T-helper 2 cell treated with Interferon-gamma antibody and Interleukin-4, amounts not matched to agents 5 μg/mL and 100 μg/mL, for 36 hours (primary cell): Measurements from ENCODE around the gene MYLK4.
"Not testable (repeated sequence)": the region's sequence is repeated elsewhere in the genome, so short reads cannot be mapped to it uniquely, and the experiment has no call there.

Experiments used
- DNase-seq: peaks from one replicate; pipeline ENCODE4 v3.0.0; 2021; ENCODE audit warnings: low spot score
- H3K27ac Mint-ChIP-seq: one replicate; pipeline ENCODE4 v1.8.0; 2021; ENCODE audit warnings: mild to moderate bottlenecking, mixed read lengths
- H3K27me3 Mint-ChIP-seq: one replicate; pipeline ENCODE4 v1.8.0; 2021; ENCODE audit warnings: low read depth, mixed read lengths
- H3K36me3 Mint-ChIP-seq: one replicate; pipeline ENCODE4 v1.8.0; 2021; ENCODE audit warnings: low read depth, mixed read lengths
- H3K4me1 Mint-ChIP-seq: one replicate; pipeline ENCODE4 v1.8.0; 2021; ENCODE audit warnings: low read depth, mixed read lengths
- H3K4me3 Mint-ChIP-seq: one replicate; pipeline ENCODE4 v1.8.0; 2022; ENCODE audit warnings: mild to moderate bottlenecking, moderate library complexity, mixed read lengths
- H3K9me3 Mint-ChIP-seq: one replicate; pipeline ENCODE4 v1.8.0; 2021; ENCODE audit warnings: mixed read lengths

Gene MYLK4

DNA sequence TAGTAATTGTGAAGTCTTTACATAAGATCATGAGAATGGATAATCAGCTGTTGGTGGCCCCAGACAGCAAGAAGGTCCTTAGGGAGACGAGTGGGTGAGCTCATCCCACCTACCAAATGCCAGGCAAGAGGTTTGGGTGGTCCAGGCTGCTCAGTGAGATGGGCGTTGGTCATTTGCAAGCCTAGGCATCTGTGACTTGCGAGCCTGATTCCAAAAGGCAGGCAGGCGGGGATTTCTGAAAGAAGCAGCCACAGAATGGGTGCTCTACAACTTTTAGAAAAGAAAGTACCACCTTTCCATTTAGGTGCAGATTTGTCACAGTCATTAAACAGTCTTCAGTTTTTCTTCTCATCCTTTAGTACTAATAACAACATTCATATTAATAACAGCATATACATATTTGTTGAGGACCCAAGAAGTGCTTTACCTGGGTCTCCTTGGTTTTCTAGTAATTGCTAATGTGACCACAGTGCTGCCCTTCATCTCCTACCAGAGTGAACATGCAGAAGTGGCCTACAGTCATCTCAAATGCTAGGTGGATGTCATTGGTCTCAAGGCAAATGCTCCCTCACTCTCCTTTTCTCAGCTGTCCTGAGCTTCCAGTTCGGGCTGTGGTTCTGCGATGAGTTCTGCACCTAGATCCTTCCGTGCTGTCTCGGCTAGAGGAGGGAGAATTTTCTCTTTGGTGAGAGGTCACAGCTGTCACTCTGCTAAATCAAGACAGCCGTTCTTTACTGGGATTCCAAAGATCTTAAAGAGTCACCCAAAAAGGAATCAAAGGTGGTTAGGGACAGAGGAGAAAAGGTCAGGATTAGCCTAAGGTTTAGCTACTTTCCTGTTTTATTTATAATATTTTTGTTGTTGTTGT lies 17.2 kb upstream of the MYLK4 start:
- Mint-ChIP-seq H3K36me3 (peaks cover 29% of the 10 kb centered on the region), H3K4me1 (peaks cover 41% of the 10 kb centered on the region), H3K9me3 (no peaks in the 10 kb centered on the region), H3K27ac (no peak overlapping the region), H3K4me3 (peak overlapping the region; percentile 83), H3K27me3 (no peaks in the 10 kb centered on the region)
- no peak for DNase-seq

GRCh38 chr6:2766767-2767656 lies 16.3 kb upstream of the MYLK4 start:
- peaks cover 26% of the 10 kb centered on the region for H3K36me3 Mint-ChIP-seq
- DNase-seq = no peak
- no peaks in the 10 kb centered on the region for H3K9me3 Mint-ChIP-seq
- peak overlapping the region; percentile 84 for H3K27ac Mint-ChIP-seq
- H3K4me3 Mint-ChIP-seq = peak overlapping the region; percentile 83
- no peaks in the 10 kb centered on the region for H3K27me3 Mint-ChIP-seq
- peaks cover 39% of the 10 kb centered on the region for H3K4me1 Mint-ChIP-seq

DNA sequence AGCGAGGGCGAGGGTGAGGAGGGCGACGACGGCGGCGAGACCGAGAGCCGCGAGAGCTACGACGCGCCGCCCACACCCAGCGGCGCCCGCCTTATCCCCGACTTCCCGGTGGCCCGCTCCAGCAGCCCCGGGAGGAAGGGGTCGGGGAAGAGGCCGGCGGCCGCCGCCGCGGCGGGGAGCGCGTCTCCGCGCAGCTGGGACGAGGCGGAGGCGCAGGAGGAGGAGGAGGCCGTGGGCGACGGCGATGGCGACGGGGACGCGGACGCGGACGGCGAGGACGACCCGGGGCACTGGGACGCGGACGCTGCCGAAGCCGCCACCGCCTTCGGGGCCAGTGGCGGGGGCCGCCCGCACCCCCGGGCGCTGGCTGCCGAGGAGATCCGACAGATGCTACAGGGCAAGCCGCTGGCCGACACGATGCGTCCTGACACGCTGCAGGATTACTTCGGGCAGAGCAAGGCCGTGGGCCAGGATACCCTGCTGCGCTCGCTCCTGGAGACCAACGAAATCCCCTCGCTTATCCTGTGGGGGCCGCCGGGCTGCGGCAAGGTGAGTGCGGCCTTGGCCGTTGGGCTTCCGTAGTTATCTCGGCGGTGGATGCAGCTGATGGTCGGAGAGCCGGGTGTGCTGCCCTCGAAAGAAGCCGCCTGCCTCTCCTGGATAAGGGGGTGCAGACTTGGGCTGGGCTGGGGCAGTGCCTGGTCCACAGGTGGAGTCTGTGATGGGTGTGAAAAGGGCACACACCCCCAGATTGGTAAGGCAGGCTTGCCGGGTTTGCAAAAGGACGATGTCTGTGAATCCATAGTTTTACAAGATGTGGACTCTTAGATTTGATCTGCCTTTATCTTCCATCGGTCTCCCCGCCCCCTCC lies 15.4 kb upstream of the MYLK4 start:
- DNase-seq = peak; percentile 41
- Mint-ChIP-seq H3K4me1 (peaks cover 39% of the 10 kb centered on the region), H3K4me3 (peak overlapping the region; percentile 83), H3K36me3 (peaks cover 22% of the 10 kb centered on the region), H3K9me3 (no peaks in the 10 kb centered on the region), H3K27me3 (no peaks in the 10 kb centered on the region), H3K27ac (peak overlapping the region; percentile 84)

- Mint-ChIP-seq H3K27ac (peak within 1 kb of the TSS; percentile 99), H3K4me1 (peaks cover 44% of the 10 kb centered on the region), H3K27me3 (no peaks in the 10 kb centered on the region), H3K9me3 (no peaks in the 10 kb centered on the region), H3K36me3 (peaks cover 17% of the 10 kb centered on the region), H3K4me3 (peak within 1 kb of the TSS; percentile 90)
- peak; percentile 98 for DNase-seq
Measured at GRCh38 chr6:2765166-2765895, 14.6 kb upstream of the MYLK4 start, which contains the start of gene WRNIP1. Gene WRNIP1, plus strand, starts transcription at chr6:2765393. Its CDS starts 230 bp downstream, at chr6:2765623.

GRCh38 chr6:2764610-2765165 lies 14.0 kb upstream of the MYLK4 start:
- Mint-ChIP-seq H3K4me1 (peaks cover 37% of the 10 kb centered on the region), H3K4me3 (peak overlapping the region; percentile 90), H3K27me3 (no peaks in the 10 kb centered on the region), H3K36me3 (peaks cover 11% of the 10 kb centered on the region), H3K9me3 (no peaks in the 10 kb centered on the region), H3K27ac (peak overlapping the region; percentile 99)
- DNase-seq = peak; percentile 59

- Mint-ChIP-seq H3K4me3 (peak overlapping the region; percentile 90), H3K27ac (peak overlapping the region; percentile 99), H3K9me3 (no peaks in the 10 kb centered on the region), H3K4me1 (peaks cover 34% of the 10 kb centered on the region), H3K27me3 (peaks cover 5% of the 10 kb centered on the region), H3K36me3 (peaks cover 9% of the 10 kb centered on the region)
- no peak for DNase-seq
Measured at GRCh38 chr6:2763876-2764540, 13.3 kb upstream of the MYLK4 start.

GRCh38 chr6:2763345-2763841 lies 12.7 kb upstream of the MYLK4 start:
- Mint-ChIP-seq H3K4me1 (peaks cover 29% of the 10 kb centered on the region), H3K27me3 (peaks cover 7% of the 10 kb centered on the region), H3K27ac (no peak overlapping the region), H3K36me3 (peaks cover 3% of the 10 kb centered on the region), H3K9me3 (no peaks in the 10 kb centered on the region), H3K4me3 (no peak overlapping the region)
- no peak for DNase-seq

DNA sequence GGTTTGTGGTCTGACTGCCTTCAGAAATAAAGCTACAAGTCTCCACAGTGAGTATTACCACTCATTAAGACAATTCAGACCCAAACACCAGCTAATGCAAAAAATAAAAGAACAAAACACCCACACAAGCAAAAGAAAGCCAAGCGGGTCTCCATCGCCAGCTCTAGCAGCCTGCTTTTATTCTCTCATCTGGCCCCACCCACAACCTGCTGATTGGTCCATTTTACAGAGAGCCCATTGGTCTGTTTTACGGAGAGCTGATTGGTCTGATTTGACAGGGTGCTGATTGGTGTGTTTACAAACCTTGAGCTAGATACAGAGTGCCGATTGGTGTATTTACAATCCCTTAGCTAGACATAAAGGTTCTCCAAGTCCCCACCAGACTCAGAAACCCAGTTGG lies 12.1 kb upstream of the MYLK4 start:
- not testable (repeated sequence) for H3K27me3 Mint-ChIP-seq, H3K9me3 Mint-ChIP-seq, DNase-seq, H3K36me3 Mint-ChIP-seq, H3K4me3 Mint-ChIP-seq
- Mint-ChIP-seq H3K27ac (peak overlapping the region; percentile 17), H3K4me1 (peaks cover 25% of the 10 kb centered on the region)

GRCh38 chr6:2760882-2761842 lies 10.4 kb upstream of the MYLK4 start:
- Mint-ChIP-seq H3K9me3 (no peaks in the 10 kb centered on the region), H3K4me1 (peaks cover 17% of the 10 kb centered on the region), H3K4me3 (peak overlapping the region; percentile 67), H3K27me3 (peaks cover 15% of the 10 kb centered on the region), H3K27ac (peak overlapping the region; percentile 28), H3K36me3 (no peaks in the 10 kb centered on the region)
- DNase-seq = no peak

DNA sequence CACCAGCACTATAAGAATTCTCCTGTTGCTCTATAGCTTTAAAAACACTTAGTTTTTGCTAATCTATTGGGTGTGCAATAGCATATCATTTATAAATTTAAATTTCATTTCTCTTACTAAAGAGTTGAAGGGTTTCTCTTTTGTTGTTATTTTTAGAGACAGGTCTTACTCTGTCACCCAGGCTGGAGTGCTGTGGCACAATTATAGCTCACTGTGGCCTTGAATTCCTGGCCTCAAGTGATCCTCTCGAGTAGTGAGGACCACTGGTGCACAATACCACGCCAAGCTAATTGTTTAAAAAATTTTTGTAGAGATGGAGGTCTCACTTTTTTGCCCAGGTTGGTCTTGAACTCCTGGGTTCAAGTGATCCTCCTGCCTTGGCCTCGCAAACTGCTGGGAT lies 8.3 kb upstream of the MYLK4 start:
- Mint-ChIP-seq H3K9me3 (no peaks in the 10 kb centered on the region), H3K36me3 (no peaks in the 10 kb centered on the region), H3K27me3 (peaks cover 31% of the 10 kb centered on the region), H3K4me3 (no peak overlapping the region), H3K27ac (no peak overlapping the region), H3K4me1 (peaks cover 11% of the 10 kb centered on the region)
- no peak for DNase-seq

GRCh38 chr6:2756687-2757224 lies 6.0 kb upstream of the MYLK4 start:
- no peaks in the 10 kb centered on the region for H3K9me3 Mint-ChIP-seq
- H3K27me3 Mint-ChIP-seq = peaks cover 46% of the 10 kb centered on the region
- no peaks in the 10 kb centered on the region for H3K36me3 Mint-ChIP-seq
- DNase-seq = no peak
- H3K4me1 Mint-ChIP-seq = peaks cover 16% of the 10 kb centered on the region
- no peak overlapping the region for H3K4me3 Mint-ChIP-seq
- H3K27ac Mint-ChIP-seq = no peak overlapping the region
